Natural killer cell (primary cell): ENCODE data around the gene CLEC16A. TPM values are rescaled to one million over a fixed set of nuclear protein-coding genes. Genes with fewer than 3 reads are reported as not detected.
A peak's percentile ranks its signal among the peaks of the same experiment; 100 is the strongest.

Experiments used
- ATAC-seq, 3 donors: fragments of 150-1000 bp in 2 of 3; fragments of 200-7000 bp in 1 of 3; cut with Tn5 transposase; 1 replicate in 1 of 3; 2 replicates in 2 of 3; pipeline ENCODE4 v1.10.0; 2021; ENCODE audit warnings: mild to moderate bottlenecking in 2 of 3, moderate library complexity in 2 of 3
- DNase-seq, 2 donors: peaks; one replicate each; pipeline versions ENCODE4 v3.0.0 to v3.0.0-alpha.2; 2013 to 2021; ENCODE audit warnings: mixed read lengths in 1 of 2
- H3K27ac ChIP-seq: one replicate; pipeline ENCODE4 v1.5.1; 2013; ENCODE audit warnings: mild to moderate bottlenecking, low read length
- H3K27me3 ChIP-seq: one replicate; pipeline ENCODE4 v1.6.1; 2013; ENCODE audit warnings: low read length; ENCODE audit not compliant: control insufficient read depth, insufficient read depth
- H3K36me3 ChIP-seq: one replicate; pipeline ENCODE4 v1.6.1; 2013; ENCODE audit warnings: low read length; ENCODE audit not compliant: control insufficient read depth, insufficient read depth
- H3K4me1 ChIP-seq: one replicate; pipeline ENCODE4 v1.6.1; 2013; ENCODE audit warnings: low read length; ENCODE audit not compliant: control insufficient read depth, insufficient read depth
- H3K4me3 ChIP-seq: one replicate; pipeline ENCODE4 v1.5.1; 2013; ENCODE audit warnings: low read length
- H3K9me3 ChIP-seq: one replicate; pipeline ENCODE4 v1.6.1; 2013; ENCODE audit warnings: low read length; ENCODE audit not compliant: control insufficient read depth, insufficient read depth
- H3K27ac Mint-ChIP-seq, 2 donors: one replicate each; pipeline ENCODE4 v1.8.0; 2022; ENCODE audit warnings: mild to moderate bottlenecking in 2 of 2, mixed read lengths in 2 of 2, moderate library complexity in 1 of 2
- H3K27me3 Mint-ChIP-seq, 2 donors: one replicate each; pipeline ENCODE4 v1.8.0; 2022; ENCODE audit warnings: low read depth in 2 of 2, mixed read lengths in 2 of 2
- H3K36me3 Mint-ChIP-seq: one replicate; pipeline ENCODE4 v1.8.0; 2022; ENCODE audit warnings: mixed read lengths
- H3K4me1 Mint-ChIP-seq, 2 donors: one replicate each; pipeline ENCODE4 v1.8.0; 2022; ENCODE audit warnings: mixed read lengths in 2 of 2
- H3K4me3 Mint-ChIP-seq: one replicate; pipeline ENCODE4 v1.8.0; 2022; ENCODE audit warnings: mild to moderate bottlenecking, moderate library complexity, mixed read lengths
- H3K9me3 Mint-ChIP-seq, 2 donors: one replicate each; pipeline ENCODE4 v1.8.0; 2022; ENCODE audit warnings: mixed read lengths in 2 of 2
- CTCF ChIP-seq: fragments of 200-600 bp; IDR thresholded peaks from one replicate; pipeline ENCODE4 v1.8.0; 2022; ENCODE audit warnings: antibody characterized with exemption
- WGBS: methylation state at CpG from one replicate; pipeline ENCODE4 v1.1.7; 2013; ENCODE audit warnings: missing lambda C conversion rate; ENCODE audit not compliant: insufficient coverage; 5-methylcytosine and 5-hydroxymethylcytosine counted together
- intact Hi-C: fragments of 100-400 bp; cut with micrococcal nuclease; formaldehyde crosslinking; loops from one replicate; pipeline ENCODE4 v1.14.2; 2022
- total RNA-seq, 4 donors: library from RNA; stranded (reverse); fragments of 120-200 nt in 1 of 4; gene quantifications; one replicate each; pipeline versions ENCODE4 v1.2.3 to v1.2.4, GENCODE V29; 2013 to 2022

CLEC16A gene
- total RNA-seq, 3 donors from 2014 or later (not counting 1 experiment from before 2014, with no cell fraction given): 35.9 to 50.5 (median 37.4) TPM

- H3K4me3 Mint-ChIP-seq: no peak overlapping the region
- no peaks in the 10 kb centered on the region for H3K27me3 Mint-ChIP-seq
- Histone ChIP-seq H3K4me1 (peaks cover 22% of the 10 kb centered on the region), H3K4me3 (no peak overlapping the region), H3K27ac (no peak overlapping the region), H3K27me3 (no peaks in the 10 kb centered on the region), H3K9me3 (no peaks in the 10 kb centered on the region), H3K36me3 (peaks cover 7% of the 10 kb centered on the region)
- H3K9me3 Mint-ChIP-seq: no peaks in the 10 kb centered on the region
- no peak overlapping the region for H3K27ac Mint-ChIP-seq
- peaks cover 20 to 21% of the 10 kb centered on the region in 2 donors for H3K4me1 Mint-ChIP-seq
- WGBS: 94% methylated on average over 11 of the region's 11 CpGs
- ATAC-seq (no peak), DNase-seq (no peak)
- no peak for TF ChIP-seq CTCF
- no peaks in the 10 kb centered on the region for H3K36me3 Mint-ChIP-seq
- intact Hi-C loops: no loop called here
Observed at GRCh38 chr16:11135464-11135973, 191.2 kb downstream of the CLEC16A start.

- no peak for DNase-seq
- H3K4me3 Mint-ChIP-seq: no peak overlapping the region
Observed at GRCh38 chr16:11136600-11136999, 192.2 kb downstream of the CLEC16A start.

GRCh38 chr16:11138022-11138768 is 193.8 kb downstream of the CLEC16A start:
- Mint-ChIP-seq H3K4me3 (no peak overlapping the region), H3K27me3 (no peaks in the 10 kb centered on the region), H3K4me1 (peaks cover 26 to 33% of the 10 kb centered on the region in 2 donors), H3K27ac (peak overlapping the region; percentile 15 to 41), H3K9me3 (no peaks in the 10 kb centered on the region), H3K36me3 (no peaks in the 10 kb centered on the region)
- H3K4me3 ChIP-seq: no peak overlapping the region
- no peaks in the 10 kb centered on the region for H3K27me3 ChIP-seq
- DNase-seq (no peak), ATAC-seq (no peak)
- peaks cover 7% of the 10 kb centered on the region for H3K36me3 ChIP-seq
- no peaks in the 10 kb centered on the region for H3K9me3 ChIP-seq
- H3K27ac ChIP-seq: no peak overlapping the region
- TF ChIP-seq CTCF: no peak
- peaks cover 42% of the 10 kb centered on the region for H3K4me1 ChIP-seq
- intact Hi-C loops: no loop called here
- 80% methylated on average over 13 of the region's 14 CpGs for WGBS

More at GRCh38 chr16:11136600-11136999, 192.2 kb downstream of the CLEC16A start:
- TF ChIP-seq CTCF: no peak
- Mint-ChIP-seq H3K4me1 (peaks cover 20 to 26% of the 10 kb centered on the region in 2 donors), H3K27me3 (no peaks in the 10 kb centered on the region), H3K27ac (no peak overlapping the region), H3K9me3 (no peaks in the 10 kb centered on the region), H3K36me3 (no peaks in the 10 kb centered on the region)
- no peak for ATAC-seq
- intact Hi-C loops: no loop called here
- whole genome bisulfite sequencing: 84% methylated on average over 7 of the region's 7 CpGs
- Histone ChIP-seq H3K4me1 (peaks cover 27% of the 10 kb centered on the region), H3K9me3 (no peaks in the 10 kb centered on the region), H3K27me3 (no peaks in the 10 kb centered on the region), H3K36me3 (peaks cover 7% of the 10 kb centered on the region), H3K27ac (no peak overlapping the region), H3K4me3 (no peak overlapping the region)
